H9 (cell line): ENCODE data around the gene IRF4. TPM values are rescaled to one million over a fixed set of nuclear protein-coding genes. Genes with fewer than 3 reads are reported as not detected.

Experiments used
- DNase-seq: peaks from one replicate; pipeline ENCODE4 v3.0.0-alpha.2; 2017
- H2AFZ ChIP-seq: one replicate; pipeline ENCODE4 v1.6.1; 2013; ENCODE audit warnings: mild to moderate bottlenecking, low read length, control low read depth, moderate library complexity
- H2AK5ac ChIP-seq: 2 replicates; pipeline ENCODE4 v1.6.1; 2013; ENCODE audit warnings: low read length, control low read depth, mixed read lengths; ENCODE audit not compliant: insufficient read length
- H2BK120ac ChIP-seq: one replicate; pipeline ENCODE4 v1.6.1; 2013; ENCODE audit warnings: low read depth, mild to moderate bottlenecking, low read length, control low read depth, inconsistent platforms; ENCODE audit not compliant: poor library complexity, severe bottlenecking
- H2BK12ac ChIP-seq: 2 replicates; pipeline ENCODE4 v1.6.1; 2013; ENCODE audit warnings: low read length, control low read depth, mixed read lengths, low read depth; ENCODE audit not compliant: insufficient read length
- H2BK15ac ChIP-seq: 2 replicates; pipeline ENCODE4 v1.6.1; 2013; ENCODE audit warnings: low read depth, low read length, control low read depth
- H2BK20ac ChIP-seq: one replicate; pipeline ENCODE4 v1.6.1; 2013; ENCODE audit warnings: low read depth, mild to moderate bottlenecking, low read length, control low read depth, inconsistent platforms; ENCODE audit not compliant: poor library complexity, severe bottlenecking
- H2BK5ac ChIP-seq: 2 replicates; pipeline ENCODE4 v1.6.1; 2013; ENCODE audit warnings: low read length, control low read depth, mixed read lengths; ENCODE audit not compliant: insufficient read length
- H3K14ac ChIP-seq: 2 replicates; pipeline ENCODE4 v1.6.1; 2013; ENCODE audit warnings: low read length, control low read depth; ENCODE audit not compliant: insufficient read depth
- H3K18ac ChIP-seq: 2 replicates; pipeline ENCODE4 v1.6.1; 2013; ENCODE audit warnings: low read depth, mild to moderate bottlenecking, mixed read lengths, low read length, control low read depth; ENCODE audit not compliant: insufficient read length
- H3K23ac ChIP-seq: 2 replicates; pipeline ENCODE4 v1.6.1; 2013; ENCODE audit warnings: low read length, control low read depth, mixed read lengths, low read depth; ENCODE audit not compliant: insufficient read length
- H3K23me2 ChIP-seq: 2 replicates; pipeline ENCODE4 v1.6.1; 2013; ENCODE audit warnings: low read depth, mild to moderate bottlenecking, mixed read lengths, low read length, control low read depth; ENCODE audit not compliant: insufficient read length, poor library complexity, severe bottlenecking
- H3K27ac ChIP-seq: 2 replicates; pipeline ENCODE4 v1.5.1; 2013; ENCODE audit warnings: low read length, control low read depth, mixed read lengths, low read depth; ENCODE audit not compliant: insufficient read length
- H3K27me3 ChIP-seq: 2 replicates; pipeline ENCODE4 v1.6.1; 2013; ENCODE audit warnings: low read length, control low read depth, inconsistent platforms; ENCODE audit not compliant: insufficient read depth
- H3K4ac ChIP-seq: 2 replicates; pipeline ENCODE4 v1.6.1; 2013; ENCODE audit warnings: low read depth, mild to moderate bottlenecking, control low read depth, inconsistent platforms, low read length, moderate library complexity
- H3K4me1 ChIP-seq: 2 replicates; pipeline ENCODE4 v1.6.1; 2013; ENCODE audit warnings: low read length, control low read depth, inconsistent platforms; ENCODE audit not compliant: insufficient read depth
- H3K4me2 ChIP-seq: 2 replicates; pipeline ENCODE4 v1.6.1; 2013; ENCODE audit warnings: low read length, control low read depth, mixed read lengths; ENCODE audit not compliant: insufficient read length, insufficient read depth
- H3K56ac ChIP-seq: 2 replicates; pipeline ENCODE4 v1.6.1; 2013; ENCODE audit warnings: low read depth, mild to moderate bottlenecking, mixed read lengths, low read length, control low read depth; ENCODE audit not compliant: insufficient read length
- H3K79me1 ChIP-seq: 2 replicates; pipeline ENCODE4 v1.6.1; 2013; ENCODE audit warnings: low read depth, mild to moderate bottlenecking, moderate library complexity, low read length, control low read depth, inconsistent platforms; ENCODE audit not compliant: insufficient read depth, poor library complexity, severe bottlenecking
- H3K79me2 ChIP-seq: 2 replicates; pipeline ENCODE4 v1.6.1; 2013; ENCODE audit warnings: low read length, control low read depth, inconsistent platforms; ENCODE audit not compliant: insufficient read depth
- H3K9ac ChIP-seq: 2 replicates; pipeline ENCODE4 v1.6.1; 2013; ENCODE audit warnings: low read length, control low read depth, mixed read lengths; ENCODE audit not compliant: insufficient read length; ENCODE audit errors: extremely low read depth
- H3K9me3 ChIP-seq: one replicate; pipeline ENCODE4 v1.6.1; 2013; ENCODE audit warnings: low read depth, low read length, inconsistent platforms; ENCODE audit not compliant: control insufficient read depth
- H3T11ph ChIP-seq: one replicate; pipeline ENCODE4 v1.6.1; 2013; ENCODE audit warnings: mild to moderate bottlenecking, low read length, control low read depth, inconsistent platforms
- H4K20me1 ChIP-seq: one replicate; pipeline ENCODE4 v1.6.1; 2013; ENCODE audit not compliant: control insufficient read depth, insufficient read length, insufficient read depth
- H4K5ac ChIP-seq: 2 replicates; pipeline ENCODE4 v1.6.1; 2013; ENCODE audit warnings: low read depth, mild to moderate bottlenecking, mixed read lengths, low read length, control low read depth; ENCODE audit not compliant: insufficient read length
- H4K8ac ChIP-seq: replicated peaks from 2 replicates; pipeline ENCODE4 v1.6.1; 2013; ENCODE audit warnings: low read length, control low read depth, mixed read lengths, low read depth; ENCODE audit not compliant: insufficient read length
- H4K91ac ChIP-seq: 2 replicates; pipeline ENCODE4 v1.6.1; 2013; ENCODE audit warnings: low read depth, mild to moderate bottlenecking, moderate library complexity, mixed read lengths, low read length, control low read depth; ENCODE audit not compliant: insufficient read length
- H3K27ac Mint-ChIP-seq, 3 experiments: 2 replicates in 2 of 3; 3 replicates in 1 of 3; pipeline ENCODE4 v1.8.0; 2020 to 2021; ENCODE audit warnings: mixed read lengths in 3 of 3, mild to moderate bottlenecking in 1 of 3, moderate library complexity in 1 of 3
- H3K27me3 Mint-ChIP-seq: 2 replicates; pipeline ENCODE4 v1.8.0; 2021; ENCODE audit warnings: low read depth, mild to moderate bottlenecking, moderate library complexity, mixed read lengths
- H3K36me3 Mint-ChIP-seq, 3 experiments: 2 replicates in 2 of 3; 3 replicates in 1 of 3; pipeline ENCODE4 v1.8.0; 2020 to 2021; ENCODE audit warnings: low read depth in 3 of 3, mixed read lengths in 3 of 3; ENCODE audit not compliant: insufficient read depth in 1 of 3
- H3K4me1 Mint-ChIP-seq, 2 experiments: 2 replicates each; pipeline ENCODE4 v1.8.0; 2020; ENCODE audit warnings: mixed read lengths in 2 of 2
- H3K4me3 Mint-ChIP-seq, 2 experiments: 2 replicates in 1 of 2; 3 replicates in 1 of 2; pipeline ENCODE4 v1.8.0; 2020 to 2021; ENCODE audit warnings: mild to moderate bottlenecking in 2 of 2, mixed read lengths in 2 of 2, moderate library complexity in 1 of 2
- H3K9me3 Mint-ChIP-seq, 2 experiments: 2 replicates in 1 of 2; 3 replicates in 1 of 2; pipeline ENCODE4 v1.8.0; 2020; ENCODE audit warnings: mild to moderate bottlenecking in 2 of 2, mixed read lengths in 2 of 2, moderate library complexity in 1 of 2
- WGBS: extraction: QIAGEN DNeasy Blood & Tissue Kit; methylation state at CpG from one replicate; pipeline ENCODE4 v1.1.7; 2013; ENCODE audit warnings: missing lambda C conversion rate, low lambda C conversion rate, mixed read lengths; ENCODE audit not compliant: insufficient read length; ENCODE audit errors: extremely low coverage; 5-methylcytosine and 5-hydroxymethylcytosine counted together
- total RNA-seq: library from RNA; stranded (reverse); gene quantifications from 2 replicates; pipeline ENCODE4 v1.2.1, GENCODE V29; 2021
- TF ChIP-seq, protein P1 (sequence below): fragments of 200-600 bp; sonication (generic); conservative IDR thresholded peaks from 3 replicates; pipeline ENCODE4 v1.8.0; 2021; ENCODE audit warnings: antibody characterized with exemption, mild to moderate bottlenecking

The IRF4 gene
- total RNA-seq, 1 experiment from 2014 or later, result 0.31 TPM

GRCh38 chr6:354631-355280 lies 36.8 kb upstream of the IRF4 start:
- no peak for DNase-seq
- H3K79me2 ChIP-seq, result no peaks in the 10 kb centered on the region
- peaks cover 68% of the 10 kb centered on the region for H3K9me3 ChIP-seq
- no peaks in the 10 kb centered on the region for H3K23me2 ChIP-seq
- no peak overlapping the region for H3K23ac ChIP-seq
- H3K27me3 Mint-ChIP-seq, result peaks cover 7% of the 10 kb centered on the region
- H3K27ac Mint-ChIP-seq, result no peak overlapping the region
- H3K4me2 ChIP-seq, result no peak overlapping the region
- no peak overlapping the region for H3T11ph ChIP-seq
- no peaks in the 10 kb centered on the region for H3K4me1 ChIP-seq
- no peak overlapping the region for H4K5ac ChIP-seq
- H3K56ac ChIP-seq, result no peak overlapping the region
- peaks cover 90 to 97% of the 10 kb centered on the region in 2 experiments for H3K9me3 Mint-ChIP-seq
- H2BK5ac ChIP-seq, result no peak overlapping the region
- no peak overlapping the region for H4K91ac ChIP-seq
- H2BK12ac ChIP-seq, result no peak overlapping the region
- no peak overlapping the region for H3K4ac ChIP-seq
- no peaks in the 10 kb centered on the region for H3K79me1 ChIP-seq
- H3K4me3 Mint-ChIP-seq, result no peak overlapping the region
- no peak overlapping the region for H2BK120ac ChIP-seq
- peaks cover 0 to 19% (median 15%) of the 10 kb centered on the region in 3 experiments; a peak in 6 of 7 replicates for H3K36me3 Mint-ChIP-seq
- H2BK15ac ChIP-seq, result no peak overlapping the region
- TF ChIP-seq, protein P1, sequence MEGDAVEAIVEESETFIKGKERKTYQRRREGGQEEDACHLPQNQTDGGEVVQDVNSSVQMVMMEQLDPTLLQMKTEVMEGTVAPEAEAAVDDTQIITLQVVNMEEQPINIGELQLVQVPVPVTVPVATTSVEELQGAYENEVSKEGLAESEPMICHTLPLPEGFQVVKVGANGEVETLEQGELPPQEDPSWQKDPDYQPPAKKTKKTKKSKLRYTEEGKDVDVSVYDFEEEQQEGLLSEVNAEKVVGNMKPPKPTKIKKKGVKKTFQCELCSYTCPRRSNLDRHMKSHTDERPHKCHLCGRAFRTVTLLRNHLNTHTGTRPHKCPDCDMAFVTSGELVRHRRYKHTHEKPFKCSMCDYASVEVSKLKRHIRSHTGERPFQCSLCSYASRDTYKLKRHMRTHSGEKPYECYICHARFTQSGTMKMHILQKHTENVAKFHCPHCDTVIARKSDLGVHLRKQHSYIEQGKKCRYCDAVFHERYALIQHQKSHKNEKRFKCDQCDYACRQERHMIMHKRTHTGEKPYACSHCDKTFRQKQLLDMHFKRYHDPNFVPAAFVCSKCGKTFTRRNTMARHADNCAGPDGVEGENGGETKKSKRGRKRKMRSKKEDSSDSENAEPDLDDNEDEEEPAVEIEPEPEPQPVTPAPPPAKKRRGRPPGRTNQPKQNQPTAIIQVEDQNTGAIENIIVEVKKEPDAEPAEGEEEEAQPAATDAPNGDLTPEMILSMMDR, result no peak
- H4K20me1 ChIP-seq, result no peaks in the 10 kb centered on the region
- H4K8ac ChIP-seq, result no peak overlapping the region
- H2AFZ ChIP-seq, result no peak overlapping the region
- no CpG with 5 or more reads among the region's 15 CpGs for WGBS
- no peak overlapping the region for H3K27ac ChIP-seq
- H2BK20ac ChIP-seq, result no peak overlapping the region
- H3K27me3 ChIP-seq, result no peaks in the 10 kb centered on the region
- no peak overlapping the region for H2AK5ac ChIP-seq
- no peak overlapping the region for H3K9ac ChIP-seq
- no peak overlapping the region for H3K14ac ChIP-seq
- no peak overlapping the region for H3K18ac ChIP-seq
- H3K4me1 Mint-ChIP-seq, result peaks cover 8 to 10% of the 10 kb centered on the region in 2 experiments; a peak in 3 of 4 replicates
